ENCODE data around the gene PDIA2. TPM values are rescaled to one million over a fixed set of nuclear protein-coding genes. Genes with fewer than 3 reads are reported as not detected.
A peak's percentile ranks its signal among the peaks of the same experiment; 100 is the strongest.

PDIA2 gene, protein sequence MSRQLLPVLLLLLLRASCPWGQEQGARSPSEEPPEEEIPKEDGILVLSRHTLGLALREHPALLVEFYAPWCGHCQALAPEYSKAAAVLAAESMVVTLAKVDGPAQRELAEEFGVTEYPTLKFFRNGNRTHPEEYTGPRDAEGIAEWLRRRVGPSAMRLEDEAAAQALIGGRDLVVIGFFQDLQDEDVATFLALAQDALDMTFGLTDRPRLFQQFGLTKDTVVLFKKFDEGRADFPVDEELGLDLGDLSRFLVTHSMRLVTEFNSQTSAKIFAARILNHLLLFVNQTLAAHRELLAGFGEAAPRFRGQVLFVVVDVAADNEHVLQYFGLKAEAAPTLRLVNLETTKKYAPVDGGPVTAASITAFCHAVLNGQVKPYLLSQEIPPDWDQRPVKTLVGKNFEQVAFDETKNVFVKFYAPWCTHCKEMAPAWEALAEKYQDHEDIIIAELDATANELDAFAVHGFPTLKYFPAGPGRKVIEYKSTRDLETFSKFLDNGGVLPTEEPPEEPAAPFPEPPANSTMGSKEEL
- polyA plus RNA-seq (2013, experiment 1 of 2): 2.0 TPM
- polyA plus RNA-seq (2013, experiment 2 of 2): 1.1 TPM

DNA sequence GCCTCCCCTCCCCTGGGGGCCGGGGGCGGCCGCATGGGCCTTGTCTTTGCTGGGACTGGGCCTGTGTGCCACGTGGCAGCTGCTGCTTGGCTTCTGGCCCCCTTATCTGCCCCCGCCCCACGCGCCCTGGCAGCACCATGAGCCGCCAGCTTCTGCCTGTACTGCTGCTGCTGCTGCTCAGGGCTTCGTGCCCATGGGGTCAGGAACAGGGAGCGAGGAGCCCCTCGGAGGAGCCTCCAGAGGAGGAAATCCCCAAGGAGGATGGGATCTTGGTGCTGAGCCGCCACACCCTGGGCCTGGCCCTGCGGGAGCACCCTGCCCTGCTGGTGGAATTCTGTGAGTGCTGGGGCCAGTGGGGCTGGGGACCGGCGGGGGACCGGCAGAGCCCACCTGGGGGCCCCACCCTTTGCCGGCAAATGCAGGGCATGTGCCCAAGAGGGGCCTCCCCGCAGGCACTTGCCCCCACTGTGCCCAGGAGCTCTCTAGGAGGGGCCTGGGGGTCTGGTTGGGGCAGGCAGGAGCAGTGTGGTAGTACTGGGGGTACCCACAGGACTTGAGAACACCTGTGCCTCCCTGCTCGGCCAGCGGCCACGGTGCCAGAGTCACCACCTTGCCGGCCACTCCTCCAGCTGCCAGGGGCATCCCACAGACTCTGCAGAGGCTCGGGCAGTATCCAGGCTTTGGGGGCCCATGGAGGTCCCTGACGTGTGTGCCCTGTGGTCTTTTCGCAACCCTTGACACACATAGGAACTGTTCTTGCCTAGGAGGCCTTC is at the start of gene PDIA2:
Gene PDIA2 (plus strand): TSS at position 132 of the 773 bp plus-strand sequence. CDS start 6 bp downstream, at position 138.
- Histone ChIP-seq H3K4me3 (ENCODE audit: extremely low read depth, insufficient read depth, low read length, poor library complexity, severe bottlenecking) (no peak within 1 kb of the TSS), H3K9me3 (ENCODE audit: control insufficient read depth, low read length) (no peaks in the 10 kb centered on the region), H3K4me1 (ENCODE audit: control insufficient read depth, insufficient read depth, low read length, poor library complexity, severe bottlenecking) (peaks cover 3% of the 10 kb centered on the region), H3K27ac (ENCODE audit: low read depth, low read length, severe bottlenecking) (no peak within 1 kb of the TSS), H3K36me3 (ENCODE audit: control insufficient read depth, insufficient read depth, low read length) (peaks cover 19% of the 10 kb centered on the region)
- WGBS, 2 experiments (ENCODE audit: insufficient coverage in 2 of 2): 90% methylated on average over 17 to 22 of the region's 25 CpGs

DNA sequence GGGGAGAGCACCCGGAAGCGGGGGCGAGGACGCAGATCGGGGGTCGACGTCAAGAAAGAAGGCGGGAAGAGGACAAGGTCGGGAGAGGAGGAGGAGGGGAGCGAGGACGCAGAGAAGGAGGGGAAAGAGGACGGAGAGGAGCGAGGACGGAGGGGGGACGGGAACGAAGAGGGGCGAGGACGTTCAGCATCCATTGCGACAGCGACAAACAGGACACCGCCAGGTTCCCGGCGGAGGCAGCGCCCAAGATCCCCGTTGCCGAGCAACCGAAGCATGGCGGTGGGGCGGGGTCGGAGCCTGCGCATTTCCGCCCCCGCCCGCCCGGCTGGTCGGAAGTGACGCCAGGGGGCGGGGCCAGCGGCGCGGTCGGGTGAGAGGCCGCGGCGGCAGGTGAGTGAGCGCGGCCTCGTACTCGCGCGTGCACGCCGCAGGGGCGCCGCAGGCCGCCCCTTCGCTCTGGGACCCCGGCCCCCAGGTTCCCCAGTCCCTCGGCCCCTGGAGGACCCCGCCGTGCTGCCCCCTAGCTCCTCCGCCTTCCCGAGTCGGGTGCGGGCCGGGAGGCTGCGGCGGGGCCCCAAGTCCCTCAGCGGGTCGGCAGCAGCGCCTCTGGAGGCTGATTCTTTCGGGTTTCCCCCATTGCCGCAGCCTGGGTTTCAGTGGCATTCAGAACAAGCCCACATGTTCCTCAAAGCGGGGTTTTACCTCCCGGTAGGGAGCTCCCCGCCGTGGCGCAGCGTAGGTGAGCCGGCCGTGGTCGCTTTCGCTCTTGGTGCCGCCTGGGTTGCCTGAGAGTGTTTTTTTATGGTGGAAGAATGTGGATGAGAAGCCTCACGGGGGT is 48.3 kb upstream of the PDIA2 start, which contains the start of gene FAM234A:
Gene FAM234A (plus strand): TSS at position 354 of the 838 bp plus-strand sequence. CDS start 19,593 bp downstream, outside the sequence.
- Histone ChIP-seq H3K4me3 (ENCODE audit: extremely low read depth, insufficient read depth, low read length, poor library complexity, severe bottlenecking) (peak within 1 kb of the TSS; percentile 86), H3K36me3 (ENCODE audit: control insufficient read depth, insufficient read depth, low read length) (peaks cover 8% of the 10 kb centered on the region), H3K9me3 (ENCODE audit: control insufficient read depth, low read length) (no peaks in the 10 kb centered on the region), H3K27ac (ENCODE audit: low read depth, low read length, severe bottlenecking) (peak within 1 kb of the TSS; percentile 97), H3K4me1 (ENCODE audit: control insufficient read depth, insufficient read depth, low read length, poor library complexity, severe bottlenecking) (no peaks in the 10 kb centered on the region)
- WGBS, 2 experiments (ENCODE audit: insufficient coverage in 2 of 2): 0% methylated on average over 66 to 68 of the region's 85 CpGs

DNA sequence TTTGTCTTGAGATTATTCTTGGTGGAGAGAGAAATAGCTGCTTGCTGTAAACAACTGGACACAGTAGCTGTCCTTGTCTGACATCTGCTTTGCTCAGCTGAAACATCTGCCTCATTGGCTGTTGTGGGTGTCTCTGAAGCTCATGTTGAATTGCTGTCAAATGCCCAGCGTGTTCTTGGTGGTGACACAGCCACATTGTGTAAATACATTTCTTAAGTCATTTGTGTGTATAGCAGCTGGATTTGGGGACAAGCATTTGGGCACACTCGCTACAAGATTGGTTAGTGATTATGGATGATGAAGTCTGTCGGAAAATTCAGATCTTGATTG is 43.1 kb upstream of the PDIA2 start:
- Histone ChIP-seq H3K9me3 (ENCODE audit: control insufficient read depth, low read length) (no peaks in the 10 kb centered on the region), H3K27ac (ENCODE audit: low read depth, low read length, severe bottlenecking) (no peak overlapping the region), H3K4me3 (ENCODE audit: extremely low read depth, insufficient read depth, low read length, poor library complexity, severe bottlenecking) (no peak overlapping the region), H3K36me3 (ENCODE audit: control insufficient read depth, insufficient read depth, low read length) (peaks cover 8% of the 10 kb centered on the region), H3K4me1 (ENCODE audit: control insufficient read depth, insufficient read depth, low read length, poor library complexity, severe bottlenecking) (no peaks in the 10 kb centered on the region)
- WGBS, 2 experiments (ENCODE audit: insufficient coverage in 2 of 2): 94 to 100% methylated on average over 2 to 3 of the region's 3 CpGs

DNA sequence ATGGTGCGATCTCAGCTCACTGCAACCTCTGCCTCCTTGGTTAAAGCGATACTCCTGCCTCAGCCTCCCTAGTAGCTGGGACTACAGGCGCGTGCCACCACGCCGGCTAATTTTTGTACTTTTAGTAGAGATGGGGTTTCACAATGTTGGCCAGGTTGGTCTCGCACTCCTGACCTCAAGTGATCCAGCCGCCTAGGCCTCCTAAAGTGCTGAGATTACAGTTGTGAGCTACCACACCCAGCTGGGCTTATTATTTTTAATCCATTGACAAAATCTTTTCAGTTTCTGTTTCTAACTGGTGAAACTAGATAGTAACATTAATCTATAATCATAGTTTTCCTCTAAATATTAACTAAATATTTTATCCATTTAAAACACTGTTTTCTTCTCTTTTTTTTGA is 42.4 kb upstream of the PDIA2 start:
- no peaks in the 10 kb centered on the region for H3K9me3 ChIP-seq (ENCODE audit: control insufficient read depth, low read length)
- H3K4me1 ChIP-seq (ENCODE audit: control insufficient read depth, insufficient read depth, low read length, poor library complexity, severe bottlenecking): no peaks in the 10 kb centered on the region
- WGBS, 2 experiments (ENCODE audit: insufficient coverage in 2 of 2): 97 to 100% methylated on average over 6 to 8 of the region's 8 CpGs
- no peak overlapping the region for H3K27ac ChIP-seq (ENCODE audit: low read depth, low read length, severe bottlenecking)
- H3K4me3 ChIP-seq (ENCODE audit: extremely low read depth, insufficient read depth, low read length, poor library complexity, severe bottlenecking): no peak overlapping the region
- peaks cover 8% of the 10 kb centered on the region for H3K36me3 ChIP-seq (ENCODE audit: control insufficient read depth, insufficient read depth, low read length)

DNA sequence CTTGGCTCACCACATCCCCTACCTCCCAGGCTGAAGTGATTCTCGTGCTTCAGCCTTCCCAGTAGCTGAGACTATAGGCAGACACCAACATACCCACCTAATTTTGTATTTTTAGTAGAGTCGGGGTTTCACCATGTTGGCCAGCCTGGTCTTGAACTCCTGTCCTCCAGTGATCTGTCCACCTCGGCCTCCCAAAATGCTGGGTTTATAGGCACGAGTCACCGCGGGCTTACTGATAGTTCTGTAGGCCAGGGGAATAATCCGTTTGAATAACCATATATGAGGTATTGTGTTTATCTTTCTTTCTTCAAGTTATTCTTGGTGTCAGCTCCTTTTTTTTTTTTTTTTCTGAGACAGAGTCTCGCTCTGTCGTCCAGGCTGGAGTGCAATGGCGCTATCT is 40.7 kb upstream of the PDIA2 start:
- no peak overlapping the region for H3K27ac ChIP-seq (ENCODE audit: low read depth, low read length, severe bottlenecking)
- peaks cover 8% of the 10 kb centered on the region for H3K36me3 ChIP-seq (ENCODE audit: control insufficient read depth, insufficient read depth, low read length)
- no peaks in the 10 kb centered on the region for H3K4me1 ChIP-seq (ENCODE audit: control insufficient read depth, insufficient read depth, low read length, poor library complexity, severe bottlenecking)
- no peak overlapping the region for H3K4me3 ChIP-seq (ENCODE audit: extremely low read depth, insufficient read depth, low read length, poor library complexity, severe bottlenecking)
- 94 to 95% methylated on average over 5 to 8 of the region's 10 CpGs for WGBS, 2 experiments (ENCODE audit: insufficient coverage in 2 of 2)
- no peaks in the 10 kb centered on the region for H3K9me3 ChIP-seq (ENCODE audit: control insufficient read depth, low read length)

DNA sequence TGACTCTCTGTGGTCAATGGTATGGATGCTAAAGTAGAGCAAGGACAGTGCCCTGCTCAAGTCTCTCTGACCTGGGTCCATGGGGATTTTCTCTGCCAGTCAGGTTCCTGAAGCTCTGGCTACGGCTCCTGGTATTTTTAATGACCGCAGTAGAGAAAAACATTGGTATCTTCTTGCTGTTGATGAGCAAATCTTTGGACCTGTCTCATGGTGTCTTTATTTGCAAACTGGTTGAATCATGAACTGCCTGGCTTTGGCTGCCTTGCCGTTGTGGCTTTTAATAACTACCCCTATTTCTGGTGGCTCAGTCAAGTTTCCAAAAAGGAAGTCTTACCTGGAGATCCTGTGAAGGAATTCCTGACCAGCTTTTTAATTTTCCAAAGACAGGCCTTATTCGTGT is 39.6 kb upstream of the PDIA2 start:
- Histone ChIP-seq H3K4me3 (ENCODE audit: extremely low read depth, insufficient read depth, low read length, poor library complexity, severe bottlenecking) (no peak overlapping the region), H3K27ac (ENCODE audit: low read depth, low read length, severe bottlenecking) (no peak overlapping the region), H3K4me1 (ENCODE audit: control insufficient read depth, insufficient read depth, low read length, poor library complexity, severe bottlenecking) (no peaks in the 10 kb centered on the region), H3K9me3 (ENCODE audit: control insufficient read depth, low read length) (no peaks in the 10 kb centered on the region), H3K36me3 (ENCODE audit: control insufficient read depth, insufficient read depth, low read length) (no peaks in the 10 kb centered on the region)
- 93 to 97% methylated on average over 3 to 4 of the region's 4 CpGs for WGBS, 2 experiments (ENCODE audit: insufficient coverage in 2 of 2)

DNA sequence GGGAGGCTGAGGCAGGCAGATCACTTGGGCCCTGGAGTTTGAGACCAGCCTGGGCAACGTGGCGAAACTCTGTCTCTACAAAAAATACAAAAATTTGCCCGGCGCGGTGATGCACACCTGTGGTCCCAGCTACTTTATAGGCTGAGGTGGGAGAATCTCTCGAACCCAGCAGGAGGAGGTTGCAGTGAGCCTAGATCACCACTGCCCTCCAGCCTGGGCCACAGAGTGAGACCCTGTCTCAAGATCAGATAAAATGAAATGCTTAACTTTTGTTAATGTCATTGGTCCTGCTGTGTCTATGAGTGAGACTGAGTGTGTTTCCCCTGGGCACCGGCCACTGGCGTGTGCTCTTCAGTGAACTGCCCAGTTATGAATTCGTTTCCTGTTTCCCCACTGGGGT is 37.9 kb upstream of the PDIA2 start:
- Histone ChIP-seq H3K36me3 (ENCODE audit: control insufficient read depth, insufficient read depth, low read length) (peaks cover 3% of the 10 kb centered on the region), H3K9me3 (ENCODE audit: control insufficient read depth, low read length) (no peaks in the 10 kb centered on the region), H3K4me1 (ENCODE audit: control insufficient read depth, insufficient read depth, low read length, poor library complexity, severe bottlenecking) (peaks cover 3% of the 10 kb centered on the region), H3K4me3 (ENCODE audit: extremely low read depth, insufficient read depth, low read length, poor library complexity, severe bottlenecking) (no peak overlapping the region), H3K27ac (ENCODE audit: low read depth, low read length, severe bottlenecking) (no peak overlapping the region)
- 91 to 98% methylated on average over 7 to 9 of the region's 9 CpGs for WGBS, 2 experiments (ENCODE audit: insufficient coverage in 2 of 2)

DNA sequence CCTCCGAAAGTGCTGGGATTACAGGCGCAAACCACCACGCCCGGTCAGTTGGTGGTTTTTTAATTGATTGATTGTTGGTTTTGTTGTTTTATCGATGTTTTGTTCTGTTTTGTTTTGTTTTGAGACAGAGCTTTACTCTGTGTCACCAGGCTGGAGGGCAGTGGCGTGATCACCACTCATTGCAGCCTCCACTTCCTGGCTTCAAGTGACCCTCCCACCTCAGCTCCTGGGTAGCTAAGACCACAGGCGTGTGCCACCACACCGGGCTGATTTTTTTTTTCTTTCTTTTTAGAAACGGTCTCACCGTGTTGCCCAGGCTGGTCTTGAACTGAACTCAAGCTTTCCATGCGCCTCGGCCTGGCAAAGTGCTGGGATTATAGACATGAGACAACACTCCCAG is 35.9 kb upstream of the PDIA2 start:
- Histone ChIP-seq H3K36me3 (ENCODE audit: control insufficient read depth, insufficient read depth, low read length) (peaks cover 11% of the 10 kb centered on the region), H3K4me1 (ENCODE audit: control insufficient read depth, insufficient read depth, low read length, poor library complexity, severe bottlenecking) (peaks cover 5% of the 10 kb centered on the region)
- 95 to 98% methylated on average over 6 to 8 of the region's 12 CpGs for WGBS, 2 experiments (ENCODE audit: insufficient coverage in 2 of 2)

DNA sequence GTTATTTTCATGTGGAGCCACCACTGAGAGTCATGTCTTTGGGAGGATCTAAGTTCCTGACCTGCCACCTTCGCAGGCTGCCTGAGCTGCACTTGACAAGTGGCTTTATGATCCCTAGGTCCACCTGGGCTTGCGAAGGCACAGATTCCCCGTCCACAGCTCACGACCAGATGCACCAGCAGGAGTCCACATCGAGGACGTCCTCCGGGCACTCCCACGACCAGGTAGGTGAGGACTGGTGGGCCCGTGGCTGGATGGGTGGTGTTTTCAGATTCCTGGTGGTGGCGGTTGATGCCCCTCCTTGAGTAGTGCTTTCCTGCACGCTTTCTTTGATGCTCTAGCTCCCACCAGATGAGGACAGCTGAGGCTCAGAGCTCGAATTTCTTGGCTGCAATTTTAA is 33.5 kb upstream of the PDIA2 start:
- H3K9me3 ChIP-seq (ENCODE audit: control insufficient read depth, low read length): no peaks in the 10 kb centered on the region
- H3K4me3 ChIP-seq (ENCODE audit: extremely low read depth, insufficient read depth, low read length, poor library complexity, severe bottlenecking): no peak overlapping the region
- 93 to 98% methylated on average over 8 to 12 of the region's 12 CpGs for WGBS, 2 experiments (ENCODE audit: insufficient coverage in 2 of 2)
- H3K36me3 ChIP-seq (ENCODE audit: control insufficient read depth, insufficient read depth, low read length): peaks cover 20% of the 10 kb centered on the region
- peaks cover 5% of the 10 kb centered on the region for H3K4me1 ChIP-seq (ENCODE audit: control insufficient read depth, insufficient read depth, low read length, poor library complexity, severe bottlenecking)
- no peak overlapping the region for H3K27ac ChIP-seq (ENCODE audit: low read depth, low read length, severe bottlenecking)

More for the DNA sequence above, 35.9 kb upstream of the PDIA2 start:
- no peak overlapping the region for H3K4me3 ChIP-seq (ENCODE audit: extremely low read depth, insufficient read depth, low read length, poor library complexity, severe bottlenecking)
- no peaks in the 10 kb centered on the region for H3K9me3 ChIP-seq (ENCODE audit: control insufficient read depth, low read length)
- no peak overlapping the region for H3K27ac ChIP-seq (ENCODE audit: low read depth, low read length, severe bottlenecking)

Measured in mesodermal cell (in vitro differentiated cells).